ENCODE measurements around the gene LRRC43. TPM values are rescaled to one million over a fixed set of nuclear protein-coding genes. Genes with fewer than 3 reads are reported as not detected.

Gene LRRC43
- total RNA-seq, 1 donor from 2014 or later: not detected

GRCh38 chr12:122244565-122245371 is 61.8 kb downstream of the LRRC43 start:
- ATAC-seq (ENCODE audit: low read depth): no peak
- CTCF ChIA-PET: no interaction called here
- TF ChIP-seq CTCF (IDR thresholded peaks at IDR 0.05): no peak
- Mint-ChIP-seq H3K4me3 (no peak overlapping the region), H3K9me3 (no peaks in the 10 kb centered on the region), H3K27me3 (no peaks in the 10 kb centered on the region), H3K36me3 (ENCODE audit: low read depth) (peaks cover 71% of the 10 kb centered on the region), H3K27ac (no peak overlapping the region), H3K4me1 (no peaks in the 10 kb centered on the region)
- intact Hi-C loops (cut with micrococcal nuclease): no loop called here
- POLR2A ChIA-PET: interaction anchor here (0.5 to 0.6 kb wide), 2 partner anchors 18 to 1180 kb away, joined by 3 to 5 read pairs; no protein-coding TSS in a partner anchor
- no peak for DNase-seq

- DNase-seq: no peak
- TF ChIP-seq CTCF (IDR thresholded peaks at IDR 0.05): no peak
- no peak overlapping the region for H3K27ac Mint-ChIP-seq
- no peak for ATAC-seq (ENCODE audit: low read depth)
- ChIA-PET CTCF (no interaction called here), POLR2A (interaction anchor here (0.6 kb wide), 1 partner anchor 17 kb away, joined by 5 read pairs; no protein-coding TSS in a partner anchor)
- H3K4me1 Mint-ChIP-seq: no peaks in the 10 kb centered on the region
- intact Hi-C loops (cut with micrococcal nuclease): no loop called here
- H3K36me3 Mint-ChIP-seq (ENCODE audit: low read depth): peaks cover 72% of the 10 kb centered on the region
- no peaks in the 10 kb centered on the region for H3K9me3 Mint-ChIP-seq
- H3K4me3 Mint-ChIP-seq: no peak overlapping the region
- no peaks in the 10 kb centered on the region for H3K27me3 Mint-ChIP-seq
Measured at GRCh38 chr12:122245553-122245952, 62.6 kb downstream of the LRRC43 start.

GRCh38 chr12:122250047-122250446 is 67.1 kb downstream of the LRRC43 start:
- no peaks in the 10 kb centered on the region for H3K4me1 Mint-ChIP-seq
- H3K9me3 Mint-ChIP-seq: no peaks in the 10 kb centered on the region
- ChIA-PET POLR2A (no interaction called here), CTCF (no interaction called here)
- TF ChIP-seq CTCF (IDR thresholded peaks at IDR 0.05): no peak
- intact Hi-C loops (cut with micrococcal nuclease): no loop called here
- no peak overlapping the region for H3K27ac Mint-ChIP-seq
- H3K4me3 Mint-ChIP-seq: no peak overlapping the region
- no peak for DNase-seq
- peaks cover 57% of the 10 kb centered on the region for H3K36me3 Mint-ChIP-seq (ENCODE audit: low read depth)
- ATAC-seq (ENCODE audit: low read depth): no peak
- no peaks in the 10 kb centered on the region for H3K27me3 Mint-ChIP-seq

GRCh38 chr12:122250536-122250935 is 67.6 kb downstream of the LRRC43 start:
- ChIA-PET CTCF (no interaction called here), POLR2A (no interaction called here)
- H3K9me3 Mint-ChIP-seq: no peaks in the 10 kb centered on the region
- H3K27ac Mint-ChIP-seq: no peak overlapping the region
- no peaks in the 10 kb centered on the region for H3K4me1 Mint-ChIP-seq
- DNase-seq (no peak), ATAC-seq (ENCODE audit: low read depth) (no peak)
- H3K27me3 Mint-ChIP-seq: no peaks in the 10 kb centered on the region
- intact Hi-C loops (cut with micrococcal nuclease): no loop called here
- no peak for TF ChIP-seq CTCF (IDR thresholded peaks at IDR 0.05)
- peaks cover 59% of the 10 kb centered on the region for H3K36me3 Mint-ChIP-seq (ENCODE audit: low read depth)
- H3K4me3 Mint-ChIP-seq: no peak overlapping the region

Other genes with a start within 250 kb of the LRRC43 start
- 38.6 and 41.4 TPM in 2 replicates for gene BCL7A, start 161.2 kb upstream of the LRRC43 start, total RNA-seq
- gene MLXIP, start 104.4 kb upstream of the LRRC43 start, total RNA-seq: 26.7 and 33.7 TPM in 2 replicates
- not detected in 2 replicates for gene IL31, start 8.9 kb upstream of the LRRC43 start, total RNA-seq
- not detected in 2 replicates for gene B3GNT4, start 20.6 kb downstream of the LRRC43 start, total RNA-seq
- 39.8 and 51.3 TPM in 2 replicates for gene DIABLO, start 42.9 kb downstream of the LRRC43 start, total RNA-seq
- 29.6 and 33.2 TPM in 2 replicates for gene VPS33A, start 83.4 kb downstream of the LRRC43 start, total RNA-seq
- gene CLIP1, start 239.5 kb downstream of the LRRC43 start, total RNA-seq: 58.6 and 63.2 TPM in 2 replicates